HepG2 (cell line): Measurements from ENCODE around the gene FSHR. TPM values are rescaled to one million over a fixed set of nuclear protein-coding genes. Genes with fewer than 3 reads are reported as not detected.

Source experiments
- ATAC-seq: fragments of 200-7000 bp; cut with Tn5 transposase; 3 replicates; pipeline ENCODE4 v1.9.1; 2020; ENCODE audit warnings: mild to moderate bottlenecking, moderate library complexity
- BruUV-seq: library from RNA; stranded (reverse); fragments of 400-500 nt; replicated peaks from 2 replicates; lab custom pipeline; 2021; lab: Mats Ljungman, UMichigan
- CTCF ChIA-PET: fragments of 300-600 bp; formaldehyde crosslinking; extraction: SDS; loops from one replicate; lab custom pipeline; 2021; ENCODE audit warnings: low total read pairs, inconsistent platforms, low intra/inter-chr PET ratio; lab: Yijun Ruan, JAX
- POLR2A ChIA-PET: fragments of 350-600 bp; sonication (Branson Sonifier 250); formaldehyde crosslinking; loops from one replicate; lab custom pipeline; 2020; ENCODE audit warnings: antibody characterized with exemption, inconsistent platforms; lab: Yijun Ruan, JAX
- DNase-seq: peaks from one replicate; pipeline ENCODE4 v3.0.0-alpha.2; 2015; ENCODE audit warnings: low spot score
- FAIRE-seq: peaks from 3 replicates; lab custom pipeline; 2011; peaks lifted over from hg19 to GRCh38; lab: Jason Lieb, UNC
- H2AFZ ChIP-seq: one replicate; pipeline ENCODE4 v1.6.1; 2011; ENCODE audit warnings: low read length, inconsistent platforms
- H3K27ac ChIP-seq: fragments of 300-600 bp; 3 replicates; pipeline ENCODE4 v1.8.0; 2011; ENCODE audit warnings: mixed run types, mild to moderate bottlenecking, mixed read lengths, low read length, inconsistent platforms; ENCODE audit not compliant: insufficient read depth; ENCODE audit errors: extremely low read length
- H3K27me3 ChIP-seq, 2 experiments: fragments of 200-600 bp in 1 of 2; 2 replicates in 1 of 2; 3 replicates in 1 of 2; pipeline versions ENCODE4 v1.6.0 to v1.8.0; 2011; ENCODE audit warnings: low read length in 2 of 2, mild to moderate bottlenecking in 2 of 2, moderate library complexity in 2 of 2, inconsistent platforms in 1 of 2; ENCODE audit not compliant: insufficient read depth in 2 of 2, control insufficient read depth in 1 of 2
- H3K36me3 ChIP-seq, 2 experiments: fragments of 200-600 bp in 1 of 2; replicated peaks in 1 of 2; 2 replicates in 1 of 2; 3 replicates in 1 of 2; pipeline versions ENCODE4 v1.5.1 to v1.8.0; 2011; ENCODE audit warnings: low read length in 2 of 2, inconsistent platforms in 1 of 2; ENCODE audit not compliant: insufficient read depth in 2 of 2, control insufficient read depth in 1 of 2
- H3K4me1 ChIP-seq: 2 replicates; pipeline ENCODE4 v1.5.1; 2012; ENCODE audit warnings: low read length, inconsistent platforms; ENCODE audit not compliant: insufficient read depth
- H3K4me2 ChIP-seq: 2 replicates; pipeline ENCODE4 v1.6.0; 2011; ENCODE audit warnings: low read depth, low read length, inconsistent platforms
- H3K4me3 ChIP-seq, 3 experiments: fragments of 200-600 bp in 1 of 3; sonication (generic), shearing (Covaris generic) in 1 of 3; replicated peaks in 1 of 3; 2 replicates each; pipeline ENCODE4 v1.5.1; 2011 to 2016; ENCODE audit warnings: low read length in 3 of 3, inconsistent platforms in 2 of 3, low read depth in 2 of 3, mild to moderate bottlenecking in 2 of 3, control low read depth in 1 of 3, mixed read lengths in 1 of 3; ENCODE audit not compliant: insufficient read depth in 1 of 3
- H3K79me2 ChIP-seq: one replicate; pipeline ENCODE4 v1.6.1; 2011; ENCODE audit warnings: low read length, inconsistent platforms; ENCODE audit not compliant: insufficient read depth
- H3K9ac ChIP-seq: 2 replicates; pipeline ENCODE4 v1.6.0; 2011; ENCODE audit warnings: mild to moderate bottlenecking, low read depth, low read length, inconsistent platforms; ENCODE audit not compliant: insufficient read depth
- H3K9me3 ChIP-seq: 2 replicates; pipeline ENCODE4 v1.5.1; 2012; ENCODE audit warnings: mild to moderate bottlenecking, low read length
- H4K20me1 ChIP-seq: 2 replicates; pipeline ENCODE4 v1.6.0; 2011; ENCODE audit warnings: inconsistent platforms, mild to moderate bottlenecking, low read length, moderate library complexity; ENCODE audit not compliant: insufficient read depth
- AGO2 ChIP-seq: fragments of 200-400 bp; formaldehyde crosslinking; optimal IDR thresholded peaks from 2 replicates; pipeline ENCODE3; 2017; ENCODE audit warnings: mild to moderate bottlenecking, low read depth, low read length, moderate library complexity
- ELK4 ChIP-seq: sonication (generic); formaldehyde crosslinking; IDR thresholded peaks from 2 replicates; pipeline ENCODE4 v1.9.0; 2021; ENCODE audit warnings: missing genetic modification reagents, borderline replicate concordance
- FOXP4 ChIP-seq: sonication (generic); formaldehyde crosslinking; IDR thresholded peaks from 2 replicates; pipeline ENCODE4 v1.4.0; 2020; ENCODE audit warnings: missing genetic modification reagents
- HMGXB4 ChIP-seq, 2 experiments: sonication (generic) in 1 of 2; formaldehyde crosslinking in 1 of 2; IDR thresholded peaks; 2 replicates each; pipeline versions ENCODE4 v1.4.0 to v1.6.1; 2018 to 2020; ENCODE audit warnings: missing genetic modification reagents in 2 of 2, borderline replicate concordance in 1 of 2, low read depth in 1 of 2, mild to moderate bottlenecking in 1 of 2, missing biosample characterization in 1 of 2
- MAZ ChIP-seq, 2 experiments: sonication (generic) in 1 of 2; formaldehyde crosslinking in 1 of 2; IDR thresholded peaks; 2 replicates each; pipeline versions ENCODE4 v1.5.0 to v1.6.1; 2012 to 2020; ENCODE audit warnings: low read depth in 2 of 2, mild to moderate bottlenecking in 2 of 2, borderline replicate concordance in 1 of 2, improper control_type of control experiment in 1 of 2, low read length in 1 of 2, missing genetic modification reagents in 1 of 2, moderate library complexity in 1 of 2
- MBD4 ChIP-seq: IDR thresholded peaks from 2 replicates; pipeline ENCODE4 v1.6.1; 2012; ENCODE audit warnings: low read length, inconsistent platforms, borderline replicate concordance
- MTERF4 ChIP-seq: sonication (generic); formaldehyde crosslinking; IDR thresholded peaks from 2 replicates; pipeline ENCODE4 v1.8.0; 2023; ENCODE audit warnings: mild to moderate bottlenecking, missing genetic modification reagents
- MYNN ChIP-seq: sonication (generic); formaldehyde crosslinking; IDR thresholded peaks from 2 replicates; pipeline ENCODE4 v1.4.0; 2020; ENCODE audit warnings: mild to moderate bottlenecking, low read depth, missing genetic modification reagents
- NFRKB ChIP-seq: fragments of 450-650 bp; IDR thresholded peaks from 2 replicates; pipeline ENCODE4 v1.6.1; 2017
- TSC22D2 ChIP-seq: sonication (generic); formaldehyde crosslinking; IDR thresholded peaks from 2 replicates; pipeline ENCODE4 v1.5.1; 2020; ENCODE audit warnings: missing genetic modification reagents, mild to moderate bottlenecking, borderline replicate concordance
- ZNF570 ChIP-seq: sonication (generic); formaldehyde crosslinking; IDR thresholded peaks from 2 replicates; pipeline ENCODE4 v1.4.0; 2020; ENCODE audit warnings: mild to moderate bottlenecking, missing genetic modification reagents, borderline replicate concordance
- ZNF670 ChIP-seq: sonication (generic); formaldehyde crosslinking; IDR thresholded peaks from 2 replicates; pipeline ENCODE4 v1.8.0; 2022; ENCODE audit warnings: mild to moderate bottlenecking, missing genetic modification reagents, borderline replicate concordance
- ZXDC ChIP-seq: sonication (generic); formaldehyde crosslinking; IDR thresholded peaks from 2 replicates; pipeline ENCODE4 v1.5.0; 2020; ENCODE audit warnings: mild to moderate bottlenecking, missing genetic modification reagents
- WGBS: methylation state at CpG from one replicate; pipeline ENCODE4 v1.1.6; 2017; ENCODE audit warnings: low lambda C conversion rate; 5-methylcytosine and 5-hydroxymethylcytosine counted together
- in situ Hi-C: cut with HindIII; loops from 2 replicates; pipeline ENCODE4 v1.10.0; 2017; ENCODE audit warnings: low pct_unique_long_range_greater_than_20kb; ENCODE audit not compliant: extremely low pct_ligation_motif_present
- intact Hi-C: fragments of 100-400 bp; cut with micrococcal nuclease; formaldehyde crosslinking; loops from one replicate; pipeline ENCODE4 v1.10.0; 2022; ENCODE audit not compliant: unreplicated experiment
- polyA plus RNA-seq, 8 experiments: library from polyadenylated mRNA; depleted of rRNA in 3 of 8; stranded (reverse) in 7 of 8; unstranded in 1 of 8; fragments of >200 nt; fragmentation: Illumina TruSeq in 4 of 8; extraction: Trizol in 4 of 8; gene quantifications; 2 replicates each; pipeline versions ENCODE4 v1.2.1 to v1.2.3, GENCODE V29; 2011 to 2016; ENCODE audit warnings: low read depth in 4 of 8, missing spikeins in 1 of 8, mixed read lengths in 1 of 8; ENCODE audit not compliant: insufficient read depth in 1 of 8
- total RNA-seq, 5 experiments: library from RNA; depleted of rRNA; stranded (reverse); fragments of >200 nt; fragmentation: Illumina TruSeq; extraction: Trizol; gene quantifications; 2 replicates each; pipeline ENCODE4 v1.2.3, GENCODE V29; 2016; ENCODE audit warnings: low read depth in 1 of 5

Gene FSHR
- total and polyA plus RNA-seq, 2 of the 13 experiments (the other 11 are each of a cell fraction or from before 2014, with no cell fraction given) = not detected

- no peak for TF ChIP-seq ZXDC (CRISPR knock-in tag)
These were observed 227.0 kb downstream of the FSHR start (continued) for GRCh38 chr2:48927355-48927754.

GRCh38 chr2:48915884-48916283, 238.4 kb downstream of the FSHR start:
- CTCF ChIA-PET = no interaction called here
- 0 out of 2 replicates have a peak, but pooled peaks cover 4% of the 10 kb centered on the region for H3K9me3 ChIP-seq
- no peaks in the 10 kb centered on the region for H4K20me1 ChIP-seq
- H3K4me1 ChIP-seq = no peaks in the 10 kb centered on the region
- H3K36me3 ChIP-seq = no peaks in the 10 kb centered on the region
- ATAC-seq = no peak
- intact Hi-C loops (no loop called here), in situ Hi-C loops (no loop called here)
- BruUV-seq = no TSS peak
- WGBS = 51% methylated on average over 19 of the region's 19 CpGs
- H2AFZ ChIP-seq = no peak overlapping the region
- no peak overlapping the region for H3K9ac ChIP-seq
- no peak for DNase-seq
- no peak overlapping the region for H3K4me2 ChIP-seq
- no peaks in the 10 kb centered on the region for H3K79me2 ChIP-seq
- H3K4me3 ChIP-seq = no peak overlapping the region
- POLR2A ChIA-PET = no interaction called here
- H3K27ac ChIP-seq = no peak overlapping the region
- FAIRE-seq = no peak
- H3K27me3 ChIP-seq = no peaks in the 10 kb centered on the region
- TF ChIP-seq MYNN (CRISPR knock-in tag) (no peak), ELK4 (CRISPR knock-in tag) (no peak), MTERF4 (CRISPR knock-in tag) (no peak), AGO2 (no peak), NFRKB (no peak), FOXP4 (CRISPR knock-in tag) (no peak), ZNF670 (no peak), HMGXB4 (CRISPR knock-in tag; IDR thresholded peaks at IDR 0.05; ENCODE audit: borderline replicate concordance in 1 of 2, low read depth in 1 of 2) (no peak), MBD4 (no peak), MAZ (IDR thresholded peaks at IDR 0.05; ENCODE audit: borderline replicate concordance, low read depth, low read length) (no peak), MAZ (CRISPR knock-in tag; IDR thresholded peaks at IDR 0.05; ENCODE audit: low read depth) (no peak), TSC22D2 (no peak), ZNF570 (CRISPR knock-in tag) (no peak)
